IPS-NIHi7 (cell line): ENCODE results near the gene OGFOD1.

Experiments
- DNase-seq: peaks from one replicate; pipeline ENCODE4 v3.0.0; 2012; ENCODE audit warnings: mixed read lengths; ENCODE audit errors: extremely low spot score

OGFOD1 gene

DNA sequence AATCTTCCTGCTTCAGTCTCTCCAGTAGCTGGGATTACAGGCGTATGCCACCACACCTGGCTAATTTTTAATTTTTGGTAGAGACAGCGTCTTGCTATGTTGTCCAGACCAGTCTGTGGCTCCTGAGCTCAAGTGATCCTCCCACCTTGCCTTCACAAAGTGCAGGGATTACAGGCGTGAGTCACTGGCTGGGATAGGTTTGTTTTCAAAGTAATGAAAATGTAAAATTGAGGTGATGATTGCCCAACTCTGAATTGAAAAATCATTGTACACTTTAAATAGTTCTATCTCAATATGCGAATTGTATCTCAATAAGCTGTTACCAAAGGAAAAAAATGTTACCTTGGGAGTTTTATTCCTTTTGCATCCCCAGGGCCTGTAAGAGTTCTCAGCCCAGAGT is 24.8 kb upstream of the OGFOD1 start:
- DNase-seq: no peak

DNA sequence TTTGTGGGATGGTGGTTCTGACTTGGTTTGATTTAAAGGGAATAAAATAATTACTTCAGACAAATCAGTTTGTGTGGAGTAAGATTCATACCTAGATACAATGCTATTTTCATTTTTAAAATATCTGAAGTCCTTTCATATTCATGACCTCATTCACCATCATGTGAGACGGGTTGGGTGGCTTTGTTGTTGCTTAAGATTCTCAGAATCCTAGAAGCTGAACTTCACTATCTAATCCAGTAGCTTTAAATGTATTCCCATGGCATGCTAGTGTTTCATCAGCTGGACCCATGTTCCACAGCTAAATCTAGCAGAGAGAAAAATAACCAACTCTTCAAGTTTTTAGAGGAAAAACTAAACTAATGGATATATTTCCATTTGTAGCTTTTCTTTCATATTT is 23.3 kb upstream of the OGFOD1 start:
- no peak for DNase-seq

DNA sequence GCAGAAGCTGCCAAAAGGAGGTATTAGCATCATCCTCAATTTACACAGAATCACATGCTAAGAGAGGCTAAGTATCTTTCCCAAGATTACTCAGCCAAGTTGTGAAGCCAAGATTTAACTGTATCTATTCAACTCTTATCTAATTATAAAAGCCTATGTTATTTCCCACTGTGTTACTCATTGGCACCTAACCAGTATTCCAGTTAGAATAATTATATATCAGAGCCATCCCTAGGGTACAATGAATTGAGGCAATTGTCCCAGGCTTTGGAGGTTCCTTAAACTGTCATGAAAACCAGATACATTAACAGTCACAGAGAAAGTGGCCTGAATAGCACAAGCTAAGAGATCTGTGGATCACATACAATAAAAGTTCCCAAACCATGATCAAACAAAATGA is 15.1 kb upstream of the OGFOD1 start:
- DNase-seq: no peak

- DNase-seq: no peak
Measured at GRCh38 chr16:56438038-56438437, 13.3 kb upstream of the OGFOD1 start.

GRCh38 chr16:56447286-56447685 is 4.1 kb upstream of the OGFOD1 start:
- no peak for DNase-seq

DNA sequence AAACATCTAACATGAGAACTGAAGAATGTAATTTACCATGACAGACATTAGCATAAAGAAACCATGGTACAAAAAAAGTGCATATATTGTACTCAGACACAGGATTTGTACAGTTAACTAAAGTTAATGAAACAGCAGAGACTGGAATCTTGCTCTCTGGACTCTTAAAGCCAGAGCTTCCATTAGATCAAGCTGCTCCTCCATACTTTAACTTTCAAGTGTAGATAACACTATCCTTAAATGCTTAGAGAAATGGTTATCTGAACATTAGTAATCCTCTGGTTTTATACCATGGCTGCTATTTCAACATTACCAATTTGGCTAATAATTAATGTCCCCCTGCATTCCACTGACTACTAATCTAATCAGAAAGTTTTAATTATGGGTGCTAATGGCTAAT is 3.3 kb upstream of the OGFOD1 start:
- DNase-seq: no peak

DNA sequence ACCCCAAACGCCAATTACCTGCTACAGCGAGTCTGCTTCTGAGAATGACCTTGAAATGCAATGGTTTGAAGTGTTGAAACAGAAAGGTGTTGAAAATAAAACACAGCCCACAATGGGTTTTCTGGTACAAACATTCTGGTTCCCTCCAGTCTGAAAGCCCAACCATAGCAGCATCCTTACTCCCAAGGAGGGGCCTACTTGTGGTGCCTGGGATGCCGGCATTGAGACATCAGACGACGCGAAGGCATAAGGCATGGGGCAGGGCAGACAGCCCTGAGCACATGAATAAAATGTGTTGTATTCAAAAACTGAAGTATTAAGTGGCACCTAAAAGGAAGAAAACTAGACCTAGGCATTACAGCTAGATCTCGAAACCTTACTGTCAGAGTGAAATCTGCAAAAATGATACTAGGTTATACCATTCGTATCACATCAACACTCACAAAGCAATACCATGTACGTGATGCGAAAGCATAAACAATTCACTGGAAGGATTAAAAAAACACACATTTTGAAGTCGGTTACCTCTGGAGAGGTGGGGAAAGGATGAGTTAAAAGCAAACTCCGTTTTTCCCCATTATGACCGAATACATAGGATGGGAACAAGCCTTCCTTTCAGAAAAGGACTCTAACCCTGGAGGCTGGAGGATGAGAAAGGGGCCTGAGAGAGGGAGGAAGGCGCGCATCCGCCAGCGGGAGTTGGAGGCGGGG is 924 bp upstream of the OGFOD1 start:
- DNase-seq: peak; percentile 28

DNA sequence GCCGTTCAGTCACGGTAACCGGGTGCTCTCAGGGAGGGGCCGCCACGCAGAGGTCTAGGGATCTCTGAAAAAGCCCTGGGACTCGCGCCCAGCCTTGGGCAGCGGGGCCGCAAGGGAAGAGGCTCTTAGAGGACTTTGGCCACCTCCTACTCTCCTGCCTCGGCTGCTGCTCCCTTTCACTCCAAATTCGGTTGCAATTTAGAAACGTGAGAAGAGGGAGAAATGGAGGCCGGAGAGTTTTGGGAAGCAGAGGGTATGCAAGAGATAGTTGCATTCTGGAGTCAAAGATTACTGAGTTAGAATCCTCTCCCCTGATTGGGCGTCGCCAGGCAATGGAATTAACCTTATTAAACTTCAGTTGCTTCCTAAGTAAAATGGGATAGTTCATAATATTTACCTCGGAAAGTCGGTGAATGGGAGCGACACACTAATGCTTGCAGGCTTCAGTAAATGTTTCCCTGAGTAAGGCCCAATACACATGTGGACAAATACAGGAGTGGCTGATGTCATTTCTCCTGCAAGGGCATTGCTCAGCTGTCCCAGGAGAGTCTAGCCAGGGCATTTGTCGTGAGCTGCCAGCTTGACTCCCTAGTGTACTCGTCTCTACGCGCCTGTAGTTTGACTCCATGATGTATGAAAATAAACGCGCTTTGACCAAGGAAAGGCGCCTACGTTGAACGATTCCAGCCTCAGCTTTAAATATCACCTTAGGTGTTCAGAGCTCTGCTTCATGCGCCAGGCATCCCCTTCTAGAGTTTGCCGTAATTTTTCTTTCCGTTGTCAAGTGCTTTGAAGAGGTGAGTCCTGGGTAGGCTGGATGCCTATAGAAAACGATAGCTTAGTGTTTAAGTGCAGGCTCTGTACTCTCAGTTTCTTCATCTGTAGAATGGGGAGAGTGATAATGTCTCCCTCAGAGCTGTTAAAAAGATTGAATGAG is 667 bp downstream of the OGFOD1 start:
- peak; percentile 76 for DNase-seq

DNA sequence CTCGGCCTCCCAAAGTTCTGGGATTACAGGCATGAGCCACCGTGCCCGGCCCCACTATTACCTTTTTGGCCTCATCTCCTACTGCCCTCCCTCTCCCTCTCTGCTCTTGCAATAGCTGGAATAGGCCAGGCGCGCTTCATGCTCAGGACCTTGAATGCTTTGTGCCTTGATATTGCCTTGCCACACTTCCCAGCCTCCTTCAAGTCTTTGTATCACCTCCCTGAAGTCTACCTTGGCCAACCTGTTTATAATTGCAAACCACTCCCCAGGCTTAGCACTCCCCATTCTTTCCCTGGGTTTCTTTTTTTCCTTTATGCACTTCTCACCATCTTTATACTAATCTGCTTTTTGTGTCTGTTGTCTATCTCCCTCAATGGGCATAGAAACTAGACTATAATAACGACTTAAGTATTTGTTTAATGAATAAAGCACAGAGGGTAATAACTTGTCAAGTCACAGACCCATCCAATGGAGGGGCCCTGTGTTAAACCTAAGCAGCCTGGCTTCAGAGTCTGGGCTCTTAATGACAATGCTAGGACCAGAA is 6.6 kb downstream of the OGFOD1 start:
- DNase-seq: no peak

GRCh38 chr16:56460101-56460500 is 8.7 kb downstream of the OGFOD1 start:
- DNase-seq: no peak

GRCh38 chr16:56462064-56462796 is 10.9 kb downstream of the OGFOD1 start:
- no peak for DNase-seq

DNA sequence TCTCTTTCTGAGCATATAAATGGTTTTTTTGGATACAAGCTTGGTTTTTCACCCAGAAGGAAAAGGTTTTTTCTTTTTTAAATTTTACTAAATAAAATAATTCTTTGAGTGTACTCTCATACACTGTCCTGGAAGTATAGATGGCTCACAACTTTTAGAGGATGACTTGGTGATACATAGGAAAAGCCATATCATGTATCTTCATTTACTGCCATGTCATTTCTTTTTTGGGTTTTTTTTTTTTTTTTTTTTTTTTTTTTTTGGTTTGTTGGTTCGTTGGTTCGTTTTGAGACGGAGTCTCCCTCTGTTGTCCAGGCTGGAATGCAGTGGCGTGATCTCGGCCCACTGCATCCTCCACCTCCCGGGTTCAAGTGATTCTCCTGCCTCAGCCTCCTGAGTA is 11.8 kb downstream of the OGFOD1 start:
- no peak for DNase-seq

GRCh38 chr16:56466344-56466743 is 15.0 kb downstream of the OGFOD1 start:
- DNase-seq: no peak

GRCh38 chr16:56468800-56469199 is 17.4 kb downstream of the OGFOD1 start:
- DNase-seq: no peak

DNA sequence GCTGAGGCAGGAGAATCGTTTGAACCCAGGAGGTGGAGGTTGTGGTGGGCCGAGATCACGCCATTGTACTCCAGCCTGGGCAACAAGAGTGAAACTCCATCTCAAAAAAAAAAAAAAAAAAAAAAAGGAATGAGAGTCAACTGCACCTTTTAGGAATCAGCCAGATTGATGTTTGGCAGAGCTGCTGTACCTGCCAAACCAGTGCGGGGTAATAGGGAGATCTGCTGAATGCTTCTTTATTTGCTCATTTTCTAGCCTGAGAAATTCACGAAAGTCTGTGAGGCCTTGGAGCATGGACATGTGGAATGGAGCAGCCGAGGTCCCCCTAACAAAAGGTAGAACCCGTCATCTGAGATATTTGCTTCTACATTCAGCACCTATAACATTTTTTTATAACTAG is 18.4 kb downstream of the OGFOD1 start:
- no peak for DNase-seq

DNA sequence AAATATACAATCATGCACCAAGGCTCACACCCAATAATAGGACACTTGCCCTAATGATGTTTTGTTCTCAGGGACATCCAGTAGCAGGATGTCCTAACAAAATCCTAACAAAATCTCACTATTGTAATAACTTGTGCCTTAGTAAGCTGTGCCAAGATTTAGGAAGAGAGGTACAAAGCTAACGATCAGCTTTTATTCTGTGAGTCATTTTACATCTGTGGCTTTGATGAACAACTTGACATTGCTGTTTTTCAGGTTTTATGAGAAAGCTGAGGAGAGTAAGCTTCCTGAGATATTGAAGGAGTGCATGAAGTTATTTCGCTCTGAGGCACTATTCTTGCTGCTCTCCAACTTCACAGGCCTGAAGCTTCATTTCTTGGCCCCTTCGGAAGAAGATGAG is 18.9 kb downstream of the OGFOD1 start:
- no peak for DNase-seq

DNA sequence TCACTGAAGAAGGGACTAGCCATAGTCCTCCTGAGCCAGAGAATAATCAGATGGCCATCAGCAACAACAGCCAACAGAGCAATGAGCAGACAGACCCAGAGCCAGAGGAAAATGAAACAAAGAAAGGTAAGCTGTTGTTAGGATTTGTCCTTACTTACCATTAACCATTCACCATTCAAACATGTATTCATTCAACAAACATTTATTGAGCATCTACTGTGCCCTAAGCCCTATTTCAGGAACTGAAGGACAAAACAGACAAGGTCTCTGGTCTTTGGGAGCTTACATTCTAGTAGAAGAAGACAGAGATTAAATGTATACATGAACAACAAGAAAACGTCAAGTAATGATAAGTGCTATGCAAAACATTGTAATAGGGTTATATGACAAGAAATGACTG is 19.3 kb downstream of the OGFOD1 start:
- no peak for DNase-seq

DNA sequence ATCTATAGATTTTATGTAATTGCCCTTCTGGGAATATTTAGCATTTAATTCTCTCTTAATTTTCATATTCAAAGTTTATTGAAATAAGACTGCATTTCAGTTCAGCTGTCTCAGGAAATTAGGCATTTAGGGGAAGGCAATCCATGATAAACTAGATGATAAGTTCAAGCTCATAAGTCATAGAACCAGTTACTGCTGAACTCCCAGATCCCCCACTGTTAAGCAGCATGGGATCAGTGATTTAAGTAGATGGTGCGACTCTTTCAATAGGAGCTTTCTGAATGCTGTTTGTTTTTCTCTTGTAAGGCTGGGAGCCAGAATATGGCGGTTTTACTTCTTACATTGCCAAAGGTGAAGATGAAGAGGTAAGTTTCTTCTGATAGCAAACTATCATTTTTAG is 23.8 kb downstream of the OGFOD1 start:
- peak; percentile 20 for DNase-seq

GRCh38 chr16:56477096-56477878 is 25.9 kb downstream of the OGFOD1 start:
- peak; percentile 22 for DNase-seq

DNA sequence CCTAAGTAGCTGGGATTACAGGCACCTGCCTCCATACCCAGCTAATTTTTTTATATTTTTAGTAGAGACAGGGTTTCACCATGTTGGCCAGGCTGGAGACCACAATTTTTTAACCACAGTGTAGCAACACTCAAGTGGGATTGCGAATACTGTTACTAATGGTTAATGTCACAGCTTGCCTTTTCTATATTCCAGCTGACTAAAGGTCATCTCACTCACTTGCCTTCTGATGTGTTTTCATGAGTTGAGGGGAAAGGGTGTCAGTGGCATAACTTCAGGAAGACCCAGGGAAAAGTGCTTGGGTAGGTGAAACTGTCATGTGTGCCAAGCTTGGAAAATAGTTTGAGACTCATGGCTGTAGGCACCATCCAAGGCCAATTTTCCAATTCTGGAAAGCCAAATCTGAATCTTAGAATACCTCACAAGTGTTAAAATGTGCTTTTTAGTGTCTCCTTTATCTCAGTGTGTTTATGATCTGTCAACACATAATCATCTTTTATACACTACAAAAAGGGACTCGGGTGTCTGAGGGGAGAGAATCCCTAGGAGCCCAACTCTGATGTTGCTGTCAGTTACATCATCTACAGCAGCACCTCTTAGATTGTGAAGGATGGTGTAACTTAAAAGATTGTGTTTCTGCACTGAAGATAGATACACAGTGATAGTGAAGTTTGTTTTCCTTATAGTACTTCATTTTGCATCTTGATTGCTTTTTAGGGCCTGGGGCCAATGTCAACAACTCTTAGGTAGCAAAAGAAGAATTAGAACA is 27.1 kb downstream of the OGFOD1 start:
- no peak for DNase-seq

DNA sequence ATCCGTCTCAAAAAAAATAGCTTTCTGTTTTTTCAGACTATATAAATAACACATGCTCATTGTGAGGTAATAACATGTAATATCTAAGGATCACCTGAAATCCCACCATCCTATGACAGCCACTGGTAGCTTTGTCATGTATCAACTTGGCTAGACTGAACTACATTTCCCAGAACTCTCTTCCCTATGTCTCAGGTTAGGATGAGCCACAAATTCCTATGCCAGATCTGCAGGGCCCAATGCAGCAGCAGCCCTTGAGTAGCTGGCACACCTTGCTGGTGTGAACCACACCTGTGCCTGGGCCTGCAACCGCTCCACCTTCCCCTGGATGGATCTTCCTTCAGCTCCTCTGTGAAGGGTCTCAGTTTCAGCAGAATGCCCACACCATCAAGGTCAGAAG is 28.1 kb downstream of the OGFOD1 start:
- DNase-seq: peak; percentile 17
